Activated CD8-positive, alpha-beta T cell treated with anti-CD3 and anti-CD28 coated beads, Interleukin-2, amount 10 ng/mL, durations not matched to agents 7 days and 5 days (primary cell): Measurements from ENCODE around the gene C4orf50. TPM values are rescaled to one million over a fixed set of nuclear protein-coding genes. Genes with fewer than 3 reads are reported as not detected.

Experiments
- ATAC-seq: fragments of 150-1000 bp; cut with Tn5 transposase; one replicate; pipeline ENCODE4 v1.10.0; 2021; ENCODE audit warnings: moderate library complexity
- CTCF ChIA-PET: fragments of 350-600 bp; sonication (Branson Sonifier 250); formaldehyde crosslinking; loops from one replicate; lab custom pipeline; 2021; ENCODE audit warnings: antibody characterized with exemption; lab: Charles Lee
- POLR2A ChIA-PET: fragments of 350-600 bp; sonication (Branson Sonifier 250); formaldehyde crosslinking; loops from one replicate; lab custom pipeline; 2021; ENCODE audit warnings: antibody characterized with exemption; lab: Charles Lee
- DNase-seq: peaks from one replicate; pipeline ENCODE4 v3.0.0-alpha.2; 2020
- H3K27ac Mint-ChIP-seq: one replicate; pipeline ENCODE4 v1.8.0; 2021; ENCODE audit warnings: mild to moderate bottlenecking, mixed read lengths
- H3K27me3 Mint-ChIP-seq: one replicate; pipeline ENCODE4 v1.8.0; 2021; ENCODE audit warnings: low read depth, mixed read lengths
- H3K36me3 Mint-ChIP-seq: one replicate; pipeline ENCODE4 v1.8.0; 2021; ENCODE audit warnings: low read depth, mixed read lengths
- H3K4me1 Mint-ChIP-seq: one replicate; pipeline ENCODE4 v1.8.0; 2021; ENCODE audit warnings: low read depth, mixed read lengths
- H3K4me3 Mint-ChIP-seq: one replicate; pipeline ENCODE4 v1.8.0; 2021; ENCODE audit warnings: mild to moderate bottlenecking, mixed read lengths
- H3K9me3 Mint-ChIP-seq: one replicate; pipeline ENCODE4 v1.8.0; 2022; ENCODE audit warnings: mixed read lengths; ENCODE audit not compliant: insufficient read depth
- total RNA-seq, 2 experiments: library from RNA; stranded (reverse); gene quantifications; one replicate each; pipeline ENCODE4 v1.2.3, GENCODE V29; 2021

Gene C4orf50
- total RNA-seq, 2 experiments from 2014 or later, result 0.13 to 0.24 TPM

- H3K36me3 Mint-ChIP-seq, result no peaks in the 10 kb centered on the region
- ATAC-seq (no peak), DNase-seq (no peak)
- H3K4me1 Mint-ChIP-seq, result peaks cover 12% of the 10 kb centered on the region
- H3K4me3 Mint-ChIP-seq, result no peak overlapping the region
- POLR2A ChIA-PET, result no interaction called here
- H3K9me3 Mint-ChIP-seq, result no peaks in the 10 kb centered on the region
- CTCF ChIA-PET, result interaction anchor here (0.8 kb wide), 1 partner anchor 289 kb away, joined by 4 read pairs; no protein-coding TSS in a partner anchor
- no peak overlapping the region for H3K27ac Mint-ChIP-seq
- no peaks in the 10 kb centered on the region for H3K27me3 Mint-ChIP-seq
Measured at GRCh38 chr4:6042293-6043063, 24.2 kb upstream of the C4orf50 start.

GRCh38 chr4:6041800-6042199 is 23.6 kb upstream of the C4orf50 start:
- ChIA-PET CTCF (interaction anchor here (0.8 kb wide), 1 partner anchor 290 kb away, joined by 4 read pairs; no protein-coding TSS in a partner anchor), POLR2A (no interaction called here)
- no peaks in the 10 kb centered on the region for H3K36me3 Mint-ChIP-seq
- H3K27me3 Mint-ChIP-seq, result no peaks in the 10 kb centered on the region
- peaks cover 12% of the 10 kb centered on the region for H3K4me1 Mint-ChIP-seq
- H3K4me3 Mint-ChIP-seq, result no peak overlapping the region
- no peaks in the 10 kb centered on the region for H3K9me3 Mint-ChIP-seq
- ATAC-seq (no peak), DNase-seq (no peak)
- H3K27ac Mint-ChIP-seq, result no peak overlapping the region

GRCh38 chr4:6038711-6039110 is 20.5 kb upstream of the C4orf50 start:
- DNase-seq (no peak), ATAC-seq (no peak)
- H3K4me3 Mint-ChIP-seq, result no peak overlapping the region
- no peaks in the 10 kb centered on the region for H3K27me3 Mint-ChIP-seq
- ChIA-PET CTCF (no interaction called here), POLR2A (no interaction called here)
- no peaks in the 10 kb centered on the region for H3K36me3 Mint-ChIP-seq
- H3K27ac Mint-ChIP-seq, result no peak overlapping the region
- H3K9me3 Mint-ChIP-seq, result no peaks in the 10 kb centered on the region
- peaks cover 9% of the 10 kb centered on the region for H3K4me1 Mint-ChIP-seq

GRCh38 chr4:6035786-6036185 is 17.6 kb upstream of the C4orf50 start:
- ATAC-seq, result no peak
- DNase-seq, result no peak
- POLR2A ChIA-PET, result no interaction called here
- CTCF ChIA-PET, result no interaction called here
- Mint-ChIP-seq H3K36me3 (no peaks in the 10 kb centered on the region), H3K4me1 (peaks cover 2% of the 10 kb centered on the region), H3K27ac (no peak overlapping the region), H3K9me3 (no peaks in the 10 kb centered on the region), H3K4me3 (no peak overlapping the region), H3K27me3 (peaks cover 2% of the 10 kb centered on the region)

DNA sequence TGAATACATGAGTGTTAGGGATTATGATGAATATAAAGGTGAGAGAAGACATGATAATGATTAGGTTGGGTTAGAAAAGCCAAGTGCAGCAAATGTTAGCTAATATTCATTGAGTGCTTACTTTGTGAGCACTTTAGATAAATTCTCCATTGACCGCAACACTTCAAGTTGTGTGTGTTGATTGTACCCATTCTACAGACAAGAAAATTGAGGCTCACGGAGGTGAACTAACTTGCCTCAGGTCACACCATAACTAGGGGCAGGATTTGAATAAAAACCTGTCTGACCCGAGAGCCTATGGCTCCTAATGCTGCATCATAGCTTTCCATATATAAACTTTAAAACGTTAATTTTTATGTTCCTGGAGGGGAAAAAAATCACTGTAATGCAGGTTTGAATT is 15.2 kb upstream of the C4orf50 start:
- POLR2A ChIA-PET, result no interaction called here
- Mint-ChIP-seq H3K27me3 (peaks cover 2% of the 10 kb centered on the region), H3K4me1 (no peaks in the 10 kb centered on the region), H3K27ac (no peak overlapping the region), H3K4me3 (no peak overlapping the region), H3K9me3 (no peaks in the 10 kb centered on the region), H3K36me3 (no peaks in the 10 kb centered on the region)
- CTCF ChIA-PET, result interaction anchor here (1.8 kb wide), 1 partner anchor 35 kb away, joined by 5 read pairs; no protein-coding TSS in a partner anchor
- no peak for ATAC-seq
- no peak for DNase-seq

- Mint-ChIP-seq H3K36me3 (no peaks in the 10 kb centered on the region), H3K9me3 (no peaks in the 10 kb centered on the region), H3K4me3 (no peak overlapping the region), H3K27ac (no peak overlapping the region), H3K4me1 (no peaks in the 10 kb centered on the region), H3K27me3 (peaks cover 2% of the 10 kb centered on the region)
- no peak for ATAC-seq
- no peak for DNase-seq
- ChIA-PET POLR2A (no interaction called here), CTCF (interaction anchor here (1.8 kb wide), 1 partner anchor 34 kb away, joined by 5 read pairs; no protein-coding TSS in a partner anchor)
Measured at GRCh38 chr4:6032249-6033244, 14.3 kb upstream of the C4orf50 start.

DNA sequence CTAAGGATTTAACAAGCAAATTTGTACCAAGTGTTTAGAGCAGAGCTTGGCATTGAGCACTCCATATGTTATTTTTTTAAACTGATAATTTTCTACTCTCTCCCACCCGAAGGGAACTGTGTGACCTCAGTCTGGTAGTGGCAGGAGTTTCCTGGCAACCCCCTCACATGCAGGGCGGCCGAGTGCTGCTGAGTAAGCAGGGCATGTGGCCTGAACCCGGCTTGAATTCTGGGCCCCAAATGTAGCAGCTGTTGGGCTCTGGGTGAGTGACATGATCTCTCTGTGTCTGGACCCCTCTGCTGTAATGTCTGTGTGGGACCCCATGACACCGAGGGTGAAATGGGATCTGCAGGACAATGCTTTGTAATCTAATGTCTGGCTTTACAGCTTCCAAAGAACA is 13.6 kb upstream of the C4orf50 start:
- POLR2A ChIA-PET, result no interaction called here
- ATAC-seq (no peak), DNase-seq (no peak)
- Mint-ChIP-seq H3K4me1 (no peaks in the 10 kb centered on the region), H3K27ac (no peak overlapping the region), H3K9me3 (no peaks in the 10 kb centered on the region), H3K36me3 (no peaks in the 10 kb centered on the region), H3K4me3 (no peak overlapping the region), H3K27me3 (peaks cover 2% of the 10 kb centered on the region)
- CTCF ChIA-PET, result no interaction called here

- H3K4me3 Mint-ChIP-seq, result no peak overlapping the region
- no peak overlapping the region for H3K27ac Mint-ChIP-seq
- ATAC-seq (no peak), DNase-seq (no peak)
- H3K27me3 Mint-ChIP-seq, result peaks cover 2% of the 10 kb centered on the region
- H3K9me3 Mint-ChIP-seq, result no peaks in the 10 kb centered on the region
- POLR2A ChIA-PET, result no interaction called here
- no peaks in the 10 kb centered on the region for H3K4me1 Mint-ChIP-seq
- H3K36me3 Mint-ChIP-seq, result no peaks in the 10 kb centered on the region
- CTCF ChIA-PET, result no interaction called here
Measured at GRCh38 chr4:6030679-6031078, 12.4 kb upstream of the C4orf50 start.

DNA sequence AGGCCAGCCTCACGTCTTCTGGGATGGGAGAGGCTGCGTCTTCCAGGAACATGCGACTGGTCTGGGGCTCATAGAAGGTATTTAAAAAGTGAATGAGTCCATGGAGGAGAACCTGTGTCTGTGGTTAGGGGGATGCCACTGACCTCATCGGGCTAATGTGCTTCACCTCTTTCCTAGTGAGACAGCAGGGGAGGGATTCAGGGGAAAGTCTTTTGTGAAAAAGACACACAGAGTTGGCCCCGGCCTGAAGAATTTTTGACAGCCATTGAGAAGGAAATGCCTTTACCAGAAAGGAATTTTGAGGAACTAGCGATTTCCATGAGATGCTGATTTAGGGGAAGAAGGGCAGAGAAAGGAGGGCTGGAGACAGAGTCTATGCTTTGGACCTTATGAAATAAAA is 11.0 kb upstream of the C4orf50 start:
- CTCF ChIA-PET, result no interaction called here
- no peaks in the 10 kb centered on the region for H3K4me1 Mint-ChIP-seq
- ATAC-seq (no peak), DNase-seq (no peak)
- POLR2A ChIA-PET, result no interaction called here
- H3K9me3 Mint-ChIP-seq, result no peaks in the 10 kb centered on the region
- H3K36me3 Mint-ChIP-seq, result no peaks in the 10 kb centered on the region
- H3K27me3 Mint-ChIP-seq, result peaks cover 2% of the 10 kb centered on the region
- no peak overlapping the region for H3K27ac Mint-ChIP-seq
- H3K4me3 Mint-ChIP-seq, result no peak overlapping the region

DNA sequence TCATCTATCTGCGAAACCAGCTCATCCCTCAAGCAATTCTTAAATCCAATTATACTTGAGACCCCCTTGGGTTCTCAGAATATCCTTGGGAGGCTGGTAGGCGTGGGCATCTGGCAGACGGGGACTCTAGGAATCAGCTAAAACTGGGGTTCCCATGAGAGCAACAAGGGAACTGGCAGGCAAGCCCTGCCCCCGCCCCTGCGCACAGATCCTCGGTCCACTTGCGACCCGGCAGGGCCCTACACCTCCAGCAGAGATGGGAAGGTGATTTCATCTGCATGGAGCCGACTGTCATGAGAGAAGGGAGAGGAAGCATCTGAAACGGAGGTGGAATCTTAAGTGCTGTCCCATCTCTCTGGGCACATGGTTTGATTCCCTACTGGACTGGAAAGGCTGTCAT is 9.9 kb upstream of the C4orf50 start:
- Mint-ChIP-seq H3K36me3 (no peaks in the 10 kb centered on the region), H3K27ac (no peak overlapping the region), H3K4me3 (no peak overlapping the region), H3K27me3 (peaks cover under 1% of the 10 kb centered on the region), H3K9me3 (no peaks in the 10 kb centered on the region), H3K4me1 (no peaks in the 10 kb centered on the region)
- CTCF ChIA-PET, result no interaction called here
- ATAC-seq, result no peak
- no peak for DNase-seq
- POLR2A ChIA-PET, result no interaction called here

DNA sequence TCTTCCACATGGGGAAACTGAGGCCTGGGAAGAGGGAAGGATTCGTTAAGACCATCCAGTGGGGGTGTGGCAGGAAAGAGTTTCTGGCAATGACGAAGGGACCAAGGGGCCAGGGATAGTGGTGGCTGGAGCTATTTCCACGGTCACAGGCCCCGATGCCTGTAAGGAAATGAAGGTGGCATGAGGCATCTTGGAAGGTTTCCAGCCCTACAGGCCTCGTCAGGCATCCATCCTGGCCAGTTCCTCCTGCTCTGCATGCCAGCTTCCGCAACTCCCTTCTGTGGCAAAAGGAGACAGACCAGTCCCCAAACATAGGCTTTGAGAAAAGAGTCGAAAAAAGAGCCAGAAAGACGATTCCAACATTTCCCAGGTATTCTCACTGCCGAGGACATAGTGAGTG is 9.2 kb upstream of the C4orf50 start:
- H3K27me3 Mint-ChIP-seq, result no peaks in the 10 kb centered on the region
- ChIA-PET CTCF (no interaction called here), POLR2A (no interaction called here)
- no peaks in the 10 kb centered on the region for H3K9me3 Mint-ChIP-seq
- H3K27ac Mint-ChIP-seq, result no peak overlapping the region
- no peaks in the 10 kb centered on the region for H3K4me1 Mint-ChIP-seq
- DNase-seq (no peak), ATAC-seq (no peak)
- no peaks in the 10 kb centered on the region for H3K36me3 Mint-ChIP-seq
- no peak overlapping the region for H3K4me3 Mint-ChIP-seq
